Measurements from ENCODE around the gene CDK8. TPM values are rescaled to one million over a fixed set of nuclear protein-coding genes. Genes with fewer than 3 reads are reported as not detected.

CDK8 gene
- total RNA-seq, 1 donor from 2014 or later = 11.1 TPM

DNA sequence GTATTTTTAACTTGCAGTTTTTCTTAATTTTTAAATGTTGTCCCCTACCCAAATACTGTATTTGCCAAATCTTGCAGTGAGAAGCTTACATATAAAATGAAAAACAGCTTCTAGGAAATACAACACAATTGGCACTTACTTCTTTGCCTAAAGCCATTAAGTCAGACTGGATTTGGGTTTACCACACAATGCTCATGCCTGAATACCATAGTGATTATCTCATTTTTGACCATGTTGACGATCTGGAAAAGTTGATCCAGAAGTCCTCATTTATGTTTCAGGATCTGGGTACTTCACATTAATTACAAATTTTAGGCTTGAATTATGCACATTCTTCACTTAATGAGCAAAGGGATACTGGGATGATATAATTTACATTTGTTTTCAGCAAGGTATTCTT, 34.2 kb upstream of the CDK8 start:
- no peaks in the 10 kb centered on the region for H3K9me3 ChIP-seq (replicated peaks)
- no peak for DNase-seq
- H3K27ac ChIP-seq (replicated peaks) = no peak overlapping the region
- no peak for TF ChIP-seq CTCF (IDR thresholded peaks at IDR 0.05; ENCODE audit: borderline replicate concordance)
- no peak overlapping the region for H3K4me3 ChIP-seq
- H3K27me3 ChIP-seq (ENCODE audit: low read depth) = no peaks in the 10 kb centered on the region
- intact Hi-C loops (cut with micrococcal nuclease) = no loop called here
- peaks cover 40% of the 10 kb centered on the region for H3K4me1 ChIP-seq
- peaks cover 50% of the 10 kb centered on the region for H3K36me3 ChIP-seq

- Histone ChIP-seq H3K36me3 (peaks cover 42% of the 10 kb centered on the region), H3K4me1 (peaks cover 40% of the 10 kb centered on the region), H3K4me3 (peak overlapping the region; percentile 94), H3K27ac (replicated peaks) (no peak overlapping the region), H3K9me3 (replicated peaks) (no peaks in the 10 kb centered on the region), H3K27me3 (ENCODE audit: low read depth) (no peaks in the 10 kb centered on the region)
- no peak for TF ChIP-seq CTCF (IDR thresholded peaks at IDR 0.05; ENCODE audit: borderline replicate concordance)
- no peak for DNase-seq
- intact Hi-C loops (cut with micrococcal nuclease) = no loop called here
These were observed 33.4 kb upstream of the CDK8 start for GRCh38 chr13:26220575-26220974.

DNA sequence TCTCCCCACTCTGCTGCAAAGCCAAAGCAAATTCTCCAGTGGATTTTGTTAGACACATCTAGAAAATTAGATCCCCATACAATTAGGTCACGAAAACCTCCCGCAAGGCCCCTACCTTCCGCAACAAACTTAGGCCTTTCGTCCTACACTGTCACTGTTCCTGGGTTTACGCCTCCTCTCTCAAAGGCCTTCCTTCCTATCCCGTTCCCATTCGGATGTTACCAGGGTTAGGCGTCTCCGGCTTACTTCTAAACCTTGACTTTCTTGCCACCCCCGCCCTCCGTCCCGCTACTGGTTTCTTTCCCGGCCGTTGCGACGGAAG, 32.6 kb upstream of the CDK8 start:
- Histone ChIP-seq H3K4me3 (peak overlapping the region; percentile 94), H3K27ac (replicated peaks) (peak overlapping the region; percentile 98), H3K36me3 (peaks cover 34% of the 10 kb centered on the region), H3K4me1 (peaks cover 40% of the 10 kb centered on the region), H3K27me3 (ENCODE audit: low read depth) (no peaks in the 10 kb centered on the region), H3K9me3 (replicated peaks) (no peaks in the 10 kb centered on the region)
- intact Hi-C loops (cut with micrococcal nuclease) = no loop called here
- DNase-seq = no peak
- no peak for TF ChIP-seq CTCF (IDR thresholded peaks at IDR 0.05; ENCODE audit: borderline replicate concordance)

DNA sequence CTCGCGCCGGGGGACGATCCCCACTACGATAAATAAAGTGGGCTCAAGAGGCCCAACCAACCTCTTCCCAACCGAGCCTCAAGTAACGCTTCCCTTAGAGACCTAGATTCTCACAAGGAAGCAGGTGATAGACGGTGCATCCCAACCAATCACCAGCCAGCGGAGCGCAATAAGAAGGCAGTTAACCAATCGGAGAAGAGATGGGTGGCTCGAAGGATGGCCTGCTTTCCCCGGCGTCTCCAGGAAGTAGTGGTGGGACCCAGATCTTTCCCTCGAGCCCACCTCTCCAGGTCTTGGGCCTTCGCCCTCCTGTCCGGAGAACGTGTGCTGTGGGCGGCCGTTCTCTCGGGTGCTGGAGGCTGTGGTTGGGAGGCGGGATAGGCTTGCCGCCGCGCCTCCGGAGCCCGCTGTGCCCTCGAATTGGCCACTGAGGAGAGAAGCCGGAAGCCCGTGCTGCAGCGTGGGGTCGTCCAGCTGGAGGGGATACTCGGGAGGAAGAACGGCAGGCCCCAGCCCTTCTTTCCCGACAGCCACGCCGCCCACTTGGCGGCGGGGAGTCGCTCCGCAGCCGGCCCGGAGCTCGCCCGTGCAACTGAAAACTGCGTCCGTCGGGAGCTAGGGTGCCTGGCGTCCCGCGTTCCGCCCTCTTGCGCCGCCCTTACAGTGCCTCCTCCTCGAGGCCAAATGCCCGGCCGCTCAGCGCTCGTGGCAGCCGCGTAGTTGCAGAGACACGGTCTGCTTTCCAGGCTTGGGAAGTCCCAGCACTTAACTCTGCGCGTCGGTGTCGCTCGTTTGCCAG, 32.0 kb upstream of the CDK8 start, which contains the start of gene RNF6:
Gene RNF6 (minus strand): TSS at position 594 of the 799 bp plus-strand sequence. CDS start 2,665 bp downstream, outside the sequence.
- peak within 1 kb of the TSS; percentile 94 for H3K4me3 ChIP-seq
- H3K36me3 ChIP-seq = peaks cover 28% of the 10 kb centered on the region
- no peaks in the 10 kb centered on the region for H3K27me3 ChIP-seq (ENCODE audit: low read depth)
- TF ChIP-seq CTCF (IDR thresholded peaks at IDR 0.05; ENCODE audit: borderline replicate concordance) = peak; percentile 32
- DNase-seq = peak; percentile 94
- peak within 1 kb of the TSS; percentile 98 for H3K27ac ChIP-seq (replicated peaks)
- no peaks in the 10 kb centered on the region for H3K9me3 ChIP-seq (replicated peaks)
- H3K4me1 ChIP-seq = peaks cover 41% of the 10 kb centered on the region
- intact Hi-C loops (cut with micrococcal nuclease) = no loop called here

DNA sequence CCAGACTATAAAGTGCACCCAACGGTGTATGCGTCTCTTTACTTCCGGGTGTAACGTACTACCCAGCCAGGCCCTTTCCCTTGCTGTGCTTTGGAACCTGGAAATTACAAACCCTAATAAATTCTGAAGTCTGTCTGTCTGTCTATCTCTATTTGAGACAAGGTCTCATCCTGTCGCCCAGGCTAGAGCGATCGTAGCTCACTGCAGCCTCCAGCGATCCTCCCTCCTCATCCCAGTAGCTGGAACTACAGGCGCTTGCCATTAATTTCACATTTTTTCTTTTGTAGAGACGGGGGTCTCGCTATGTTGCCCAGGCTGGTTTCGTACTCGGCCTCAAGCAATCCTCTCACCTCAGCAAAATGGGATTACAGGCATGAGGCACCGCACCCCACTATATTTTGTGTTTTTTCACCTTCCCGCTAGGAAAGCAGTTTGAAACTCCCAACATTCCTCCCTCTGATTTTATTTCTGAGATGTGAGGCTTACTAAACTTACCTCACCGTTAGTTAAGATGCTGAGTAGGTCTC, 31.3 kb upstream of the CDK8 start:
- H3K27me3 ChIP-seq (ENCODE audit: low read depth) = no peaks in the 10 kb centered on the region
- peaks cover 48% of the 10 kb centered on the region for H3K4me1 ChIP-seq
- no peak for DNase-seq
- peak overlapping the region; percentile 98 for H3K27ac ChIP-seq (replicated peaks)
- TF ChIP-seq CTCF (IDR thresholded peaks at IDR 0.05; ENCODE audit: borderline replicate concordance) = no peak
- H3K4me3 ChIP-seq = peak overlapping the region; percentile 94
- peaks cover 21% of the 10 kb centered on the region for H3K36me3 ChIP-seq
- H3K9me3 ChIP-seq (replicated peaks) = no peaks in the 10 kb centered on the region
- intact Hi-C loops (cut with micrococcal nuclease) = no loop called here

All from left ventricle myocardium inferior (tissue), 1 donor.